ENCODE measurements around the gene GUCD1.

GUCD1 gene

DNA sequence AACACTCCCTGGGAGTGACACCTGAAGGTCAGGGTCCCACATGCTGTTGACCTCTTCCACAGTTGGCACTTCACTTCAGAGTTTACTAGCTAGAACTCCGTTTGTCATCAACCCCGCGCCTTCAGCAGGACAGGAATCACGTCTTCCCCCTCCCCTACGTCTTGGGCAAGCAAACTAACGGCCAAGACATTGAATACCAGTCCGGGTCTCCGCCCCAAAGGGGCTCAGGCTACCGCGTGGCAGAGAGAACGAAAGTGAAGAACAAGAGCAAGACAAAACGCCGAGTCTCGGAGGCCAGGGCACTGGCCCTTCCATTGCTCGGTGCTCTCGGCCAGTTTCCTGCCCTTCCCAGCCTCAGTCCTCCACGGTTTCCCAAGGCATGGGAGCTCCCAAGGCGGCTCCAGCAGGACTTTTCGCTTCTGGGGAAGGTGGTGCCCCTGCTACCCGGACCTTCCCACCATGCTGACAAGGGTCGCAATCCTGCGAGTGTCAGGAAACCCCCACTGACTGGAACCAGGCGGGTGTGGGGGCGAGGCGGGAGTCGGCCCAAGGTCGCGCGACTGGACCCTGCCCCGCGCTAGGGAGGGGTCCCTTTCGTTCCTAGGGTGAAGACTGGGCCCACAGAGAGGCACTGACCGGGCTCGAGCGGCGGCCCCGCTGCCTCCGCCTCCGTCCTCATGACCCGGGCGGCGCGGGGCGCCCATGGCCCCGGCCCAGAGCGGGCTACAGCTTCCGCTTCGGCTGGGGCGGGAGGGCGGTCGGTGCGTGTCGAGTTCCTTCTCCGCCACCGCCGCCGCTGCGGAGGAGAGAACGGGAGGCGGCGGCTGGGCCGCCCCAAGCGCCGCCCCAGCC lies at the start of gene GUCD1:
TSS of gene GUCD1 (minus strand) at position 826 of the 852 bp plus-strand sequence. CDS start at position 679, 147 bp downstream.
- peak within 1 kb of the TSS; percentile 97 for H3K27ac ChIP-seq

DNA sequence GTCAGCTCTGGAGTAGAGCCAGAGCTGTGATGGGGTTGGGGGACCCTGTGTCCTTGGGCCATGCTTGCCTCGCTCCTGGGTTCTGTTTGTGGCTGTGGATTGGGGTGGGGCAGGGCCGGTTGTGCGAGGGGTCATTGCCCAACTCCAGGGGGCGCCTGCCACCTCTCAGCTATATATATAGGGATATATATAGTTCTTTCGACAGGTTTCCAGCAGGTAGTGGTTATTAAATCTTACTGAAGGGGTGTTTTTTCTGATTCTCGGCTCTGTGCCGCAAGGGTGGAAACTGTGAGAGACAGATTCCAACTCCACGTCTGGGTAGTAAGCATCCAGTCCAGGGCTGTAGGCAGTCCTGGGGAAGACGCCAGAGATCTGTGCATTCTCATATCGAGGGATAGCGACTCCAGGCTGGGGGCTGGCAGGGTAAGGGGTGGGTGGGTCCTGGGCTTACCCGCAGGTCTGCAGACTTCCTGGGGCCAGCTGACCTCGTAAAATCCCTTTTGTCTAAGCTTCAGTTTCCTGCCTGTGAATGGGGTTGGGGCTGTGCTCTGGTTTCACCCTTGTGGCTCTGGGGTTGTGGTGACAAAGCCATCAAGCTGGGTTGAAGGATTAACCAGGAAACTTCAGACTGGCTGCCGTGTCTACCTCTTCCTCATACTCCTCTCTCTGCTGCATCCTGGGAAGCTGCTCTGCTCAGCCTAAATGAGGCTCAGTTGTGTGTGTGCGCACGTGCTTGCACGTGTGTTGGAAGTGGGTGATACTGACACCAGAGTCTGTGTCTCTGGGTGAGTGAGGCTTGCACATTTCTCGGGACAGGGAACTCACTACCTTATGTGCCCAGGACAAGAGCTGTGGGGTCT lies 49.1 kb upstream of the GUCD1 start:
- peak overlapping the region; percentile 97 for H3K27ac ChIP-seq

More for the DNA sequence above, at the start of gene GUCD1:
- TF ChIP-seq, protein P1, sequence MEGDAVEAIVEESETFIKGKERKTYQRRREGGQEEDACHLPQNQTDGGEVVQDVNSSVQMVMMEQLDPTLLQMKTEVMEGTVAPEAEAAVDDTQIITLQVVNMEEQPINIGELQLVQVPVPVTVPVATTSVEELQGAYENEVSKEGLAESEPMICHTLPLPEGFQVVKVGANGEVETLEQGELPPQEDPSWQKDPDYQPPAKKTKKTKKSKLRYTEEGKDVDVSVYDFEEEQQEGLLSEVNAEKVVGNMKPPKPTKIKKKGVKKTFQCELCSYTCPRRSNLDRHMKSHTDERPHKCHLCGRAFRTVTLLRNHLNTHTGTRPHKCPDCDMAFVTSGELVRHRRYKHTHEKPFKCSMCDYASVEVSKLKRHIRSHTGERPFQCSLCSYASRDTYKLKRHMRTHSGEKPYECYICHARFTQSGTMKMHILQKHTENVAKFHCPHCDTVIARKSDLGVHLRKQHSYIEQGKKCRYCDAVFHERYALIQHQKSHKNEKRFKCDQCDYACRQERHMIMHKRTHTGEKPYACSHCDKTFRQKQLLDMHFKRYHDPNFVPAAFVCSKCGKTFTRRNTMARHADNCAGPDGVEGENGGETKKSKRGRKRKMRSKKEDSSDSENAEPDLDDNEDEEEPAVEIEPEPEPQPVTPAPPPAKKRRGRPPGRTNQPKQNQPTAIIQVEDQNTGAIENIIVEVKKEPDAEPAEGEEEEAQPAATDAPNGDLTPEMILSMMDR (conservative IDR thresholded peaks at IDR 0.05): no peak
- peak; percentile 38 for TF ChIP-seq ZFX (IDR thresholded peaks at IDR 0.05)

DNA sequence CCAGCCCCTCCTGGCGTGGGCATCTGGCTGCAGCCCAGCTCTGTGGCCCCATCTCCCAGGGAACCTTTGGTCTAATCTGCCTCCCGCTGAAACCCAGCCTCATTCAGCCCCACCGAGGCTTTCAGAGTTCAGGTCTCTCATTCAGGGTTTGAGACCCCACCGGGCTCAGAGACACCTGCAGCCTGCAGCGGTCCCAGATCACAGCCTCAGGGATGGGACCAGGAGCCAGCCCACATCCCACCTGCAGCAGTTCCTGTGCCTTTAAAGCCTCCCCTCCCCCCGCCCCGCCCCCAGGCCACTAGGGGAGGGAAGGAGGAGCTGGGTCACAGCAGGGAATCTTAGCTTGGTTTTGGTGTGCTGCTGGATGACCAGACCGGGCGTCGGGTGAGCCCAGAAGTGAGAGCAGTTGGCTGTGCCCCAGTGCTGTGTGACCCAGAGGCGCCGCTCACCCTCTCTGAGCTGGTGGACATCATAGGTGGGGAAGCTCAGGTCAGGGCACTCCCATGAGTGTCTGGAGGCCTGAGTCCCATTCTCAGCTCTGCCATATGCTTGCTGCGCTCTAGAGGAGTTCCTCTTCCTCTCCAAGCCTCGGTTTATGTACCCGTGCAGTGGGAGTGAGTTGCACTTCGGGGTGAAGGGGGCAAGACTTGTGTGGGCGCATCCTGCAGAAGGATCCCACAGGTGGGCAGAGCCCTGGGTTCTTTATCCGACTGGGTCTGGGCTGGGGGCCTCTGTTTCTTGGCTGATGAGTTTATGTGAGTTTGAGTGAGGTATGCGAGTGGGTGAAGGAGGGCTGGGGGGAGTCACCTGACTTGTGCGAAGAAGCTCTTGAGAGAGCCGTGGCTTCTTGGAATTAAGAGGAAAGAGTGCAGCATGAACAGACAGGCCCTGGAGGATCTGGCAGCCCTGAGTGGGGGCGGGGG lies 48.2 kb upstream of the GUCD1 start, which contains the start of gene GGT1:
TSS of gene GGT1 (plus strand) at position 347 of the 923 bp plus-strand sequence. CDS start 7,889 bp downstream, outside the sequence.
- H3K27ac ChIP-seq: peak within 1 kb of the TSS; percentile 97

DNA sequence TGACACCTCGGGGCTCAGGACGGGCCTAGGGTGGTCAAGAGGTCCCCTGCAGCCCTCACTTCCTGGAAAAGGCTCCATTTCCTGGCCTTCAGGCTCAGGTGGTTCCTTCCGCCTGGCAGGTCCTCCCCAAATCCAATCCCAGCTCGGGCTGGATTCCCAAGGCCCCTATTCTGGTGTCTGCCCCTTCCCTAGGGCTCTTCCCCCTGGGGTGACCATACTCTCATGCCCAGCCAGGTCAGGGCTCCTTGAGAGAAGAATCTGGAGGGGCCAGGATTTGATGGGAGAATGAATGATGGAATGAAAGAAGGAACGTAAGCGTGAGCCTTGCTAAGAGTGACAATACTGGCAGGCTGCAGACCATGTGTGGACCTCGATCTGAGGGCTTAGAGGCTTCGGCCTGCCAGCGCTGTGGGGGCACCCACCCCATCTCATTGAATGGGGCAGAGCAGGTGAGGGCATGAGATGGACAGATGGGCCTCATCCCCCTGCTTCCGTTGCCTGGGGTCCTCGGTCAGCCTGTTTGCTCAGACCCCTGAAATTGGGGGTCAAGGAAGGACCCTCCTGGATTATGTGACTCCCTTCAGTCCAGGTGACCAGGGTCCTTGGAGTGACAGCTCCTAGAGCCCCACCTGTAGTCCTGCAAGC lies 47.3 kb upstream of the GUCD1 start:
- peak overlapping the region; percentile 97 for H3K27ac ChIP-seq

DNA sequence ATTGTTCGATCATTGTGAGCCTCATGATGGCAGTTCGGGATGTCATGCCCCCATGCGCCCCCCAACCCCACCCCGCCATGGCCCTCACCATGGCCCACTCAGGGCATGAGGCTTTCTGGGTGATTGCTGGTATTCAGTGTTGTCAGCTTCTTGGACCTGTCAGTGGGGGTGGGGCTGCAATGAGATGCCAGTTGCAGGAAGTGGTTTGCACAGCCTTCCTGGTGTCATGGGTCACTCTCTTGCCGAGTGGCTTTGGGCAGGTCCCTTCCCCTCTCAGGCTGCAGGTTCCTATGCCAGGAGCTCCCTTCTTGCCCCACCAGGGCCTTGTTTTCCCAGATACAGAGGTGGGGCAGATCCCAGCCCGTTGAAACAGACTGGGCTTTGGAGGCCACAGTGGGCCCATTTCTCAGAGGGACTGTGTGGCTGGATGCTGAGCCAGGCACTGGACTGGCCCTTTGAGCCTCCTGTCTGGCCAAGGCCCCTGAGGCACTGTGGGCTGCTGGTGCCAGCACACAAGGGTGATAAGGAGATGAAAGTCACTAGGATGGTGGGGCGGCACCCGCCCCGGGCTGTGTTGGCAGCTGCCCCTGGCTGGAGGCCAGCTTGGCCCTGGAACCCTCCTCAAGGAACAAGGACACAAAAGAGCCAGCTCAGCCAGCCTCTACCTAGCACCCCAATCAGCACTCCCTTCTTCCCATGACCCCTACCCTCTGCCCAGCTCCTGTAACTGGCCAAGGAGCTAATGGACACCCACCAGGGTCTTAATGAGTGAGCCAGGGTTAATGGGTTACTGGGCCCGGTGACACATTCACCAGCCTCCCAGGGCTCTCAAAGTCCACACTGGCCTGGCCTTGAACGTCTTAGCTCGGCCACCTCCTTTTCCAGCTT lies 46.5 kb upstream of the GUCD1 start:
- peak overlapping the region; percentile 97 for H3K27ac ChIP-seq
- TF ChIP-seq, protein P1 (conservative IDR thresholded peaks at IDR 0.05): no peak
- TF ChIP-seq ZFX (IDR thresholded peaks at IDR 0.05): no peak

DNA sequence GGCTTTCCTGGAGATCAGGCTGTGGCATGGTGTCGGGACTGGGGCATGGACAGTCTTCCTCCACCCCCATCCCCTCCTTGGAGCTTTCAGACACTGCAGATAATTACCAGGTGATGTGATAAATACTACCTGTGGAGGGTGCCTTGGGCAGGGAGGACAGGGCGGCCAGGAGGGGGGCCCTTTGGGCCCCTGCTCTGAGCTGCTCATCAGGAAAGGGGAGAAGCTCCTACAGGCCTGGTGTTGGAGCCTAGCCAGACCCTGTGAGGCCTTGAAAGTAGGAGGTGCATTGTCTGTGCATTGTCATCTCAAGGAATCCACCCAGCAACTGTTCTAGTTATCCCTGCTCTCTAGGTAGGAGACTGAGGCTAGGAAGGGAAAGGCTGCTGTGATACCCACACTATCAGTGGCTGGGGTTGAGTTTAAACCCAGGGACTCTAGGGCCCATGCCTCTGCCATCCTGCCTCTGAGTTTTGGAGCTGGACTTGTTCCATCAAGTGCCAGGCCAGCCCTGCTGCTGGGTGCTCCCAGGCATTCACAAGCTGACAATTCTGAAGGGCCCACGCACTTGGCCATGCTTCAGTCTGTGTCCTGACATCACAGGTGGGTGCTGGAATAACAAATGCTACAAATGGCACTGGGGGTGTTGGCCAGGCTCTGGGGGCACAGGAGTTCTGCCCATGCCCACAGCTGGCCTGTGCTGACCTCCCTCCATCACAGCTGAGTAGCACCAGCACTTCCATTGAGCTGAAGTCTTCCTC lies 45.2 kb upstream of the GUCD1 start:
- peak overlapping the region; percentile 97 for H3K27ac ChIP-seq
- peak; percentile 15; the same call in 1 of the 2 replicates for TF ChIP-seq ZFX (IDR thresholded peaks at IDR 0.05)

DNA sequence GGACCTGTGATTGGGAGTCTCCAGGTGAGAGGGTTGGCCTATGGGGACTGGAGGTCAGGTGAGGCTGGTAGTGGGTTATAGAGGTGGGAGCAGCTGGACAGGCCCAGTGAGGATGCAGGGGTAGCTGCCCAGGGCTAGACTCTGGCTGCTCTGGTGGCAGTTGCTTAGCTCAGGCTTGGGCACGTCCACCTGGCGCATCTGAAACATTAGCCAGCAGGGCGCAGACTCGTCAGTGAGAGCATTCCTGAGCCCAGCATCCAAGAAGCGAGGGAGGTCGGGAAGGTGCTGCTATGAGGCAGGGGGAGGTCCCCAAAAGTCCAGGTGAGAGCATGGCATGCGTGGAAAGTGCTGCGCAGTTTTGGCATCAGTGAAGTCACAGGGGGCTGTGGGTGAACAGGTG lies 44.6 kb upstream of the GUCD1 start:
- TF ChIP-seq ZFX (IDR thresholded peaks at IDR 0.05): no peak
- TF ChIP-seq, protein P1 (conservative IDR thresholded peaks at IDR 0.05): no peak
- H3K27ac ChIP-seq: peak overlapping the region; percentile 97

DNA sequence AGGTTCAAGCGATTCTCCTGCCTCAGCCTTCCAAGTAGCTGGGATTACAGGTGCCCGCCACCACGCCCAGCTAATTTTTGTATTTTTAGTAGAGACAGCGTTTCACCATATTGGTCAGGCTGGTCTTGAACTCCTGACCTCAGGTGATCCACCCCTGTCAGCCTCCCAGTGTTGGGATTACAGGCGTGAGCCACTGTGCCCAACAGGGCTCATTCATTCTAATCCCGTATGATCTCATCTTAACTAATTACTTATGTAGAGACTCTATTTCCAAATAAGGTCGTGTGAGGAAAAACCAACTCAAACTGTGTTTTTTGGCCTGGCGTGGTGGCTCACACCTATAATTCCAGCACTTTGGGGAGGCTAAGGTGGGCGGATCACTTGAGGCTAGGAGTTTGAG lies 42.1 kb upstream of the GUCD1 start:
- H3K27ac ChIP-seq: peak overlapping the region; percentile 97

Measured in C4-2B (cell line).